GM21381 (cell line): ENCODE data around the gene REEP5.
"Not testable (repeated sequence)": the region's sequence is repeated elsewhere in the genome, so short reads cannot be mapped to it uniquely, and the experiment has no call there.

ENCODE experiments used
- ATAC-seq: cut with Tn5 transposase; IDR thresholded peaks from one replicate; pipeline ENCODE4 v1.9.1; 2021; ENCODE audit warnings: mild to moderate bottlenecking, moderate library complexity; ENCODE audit not compliant: unreplicated experiment

REEP5 gene

GRCh38 chr5:112892776-112893175 is 29.3 kb downstream of the REEP5 start:
- ATAC-seq = no peak

- not testable (repeated sequence) for ATAC-seq
Observed at GRCh38 chr5:112892066-112892465, 30.0 kb downstream of the REEP5 start.

- ATAC-seq = no peak
Observed at GRCh38 chr5:112886975-112887374, 35.1 kb downstream of the REEP5 start.

GRCh38 chr5:112885001-112885400 is 37.0 kb downstream of the REEP5 start:
- no peak for ATAC-seq

GRCh38 chr5:112883192-112883591 is 38.8 kb downstream of the REEP5 start:
- ATAC-seq = no peak

GRCh38 chr5:112880219-112880964 is 41.6 kb downstream of the REEP5 start:
- no peak for ATAC-seq

GRCh38 chr5:112878760-112879159 is 43.3 kb downstream of the REEP5 start:
- no peak for ATAC-seq

GRCh38 chr5:112878101-112878500 is 43.9 kb downstream of the REEP5 start:
- ATAC-seq = no peak

GRCh38 chr5:112876362-112876761 is 45.7 kb downstream of the REEP5 start:
- no peak for ATAC-seq

GRCh38 chr5:112870966-112871365 is 51.1 kb downstream of the REEP5 start:
- no peak for ATAC-seq

GRCh38 chr5:112869948-112870347 is 52.1 kb downstream of the REEP5 start:
- ATAC-seq = peak; percentile 77

- no peak for ATAC-seq
Observed at GRCh38 chr5:112867411-112867810, 54.6 kb downstream of the REEP5 start.

- no peak for ATAC-seq
Observed at GRCh38 chr5:112866739-112867138, 55.3 kb downstream of the REEP5 start.

GRCh38 chr5:112865128-112865527 is 56.9 kb downstream of the REEP5 start:
- no peak for ATAC-seq

GRCh38 chr5:112863549-112863948 is 58.5 kb downstream of the REEP5 start:
- ATAC-seq = no peak

GRCh38 chr5:112862085-112862484 is 59.9 kb downstream of the REEP5 start:
- ATAC-seq = no peak

GRCh38 chr5:112861638-112861985 is 60.4 kb downstream of the REEP5 start:
- no peak for ATAC-seq

- peak; percentile 98 for ATAC-seq
Observed at GRCh38 chr5:112860929-112861637, 60.9 kb downstream of the REEP5 start, which contains the start of gene SRP19. Gene SRP19 (plus strand): TSS chr5:112861287. CDS start chr5:112861377, 90 bp downstream.

GRCh38 chr5:112860571-112860928 is 61.5 kb downstream of the REEP5 start:
- not testable (repeated sequence) for ATAC-seq

GRCh38 chr5:112857866-112858265 is 64.2 kb downstream of the REEP5 start:
- ATAC-seq = no peak

- no peak for ATAC-seq
Observed at GRCh38 chr5:112854651-112855050, 67.4 kb downstream of the REEP5 start.

- no peak for ATAC-seq
Observed at GRCh38 chr5:112849912-112850311, 72.1 kb downstream of the REEP5 start.
